GM21717 (cell line): ENCODE data around the gene FZD1.
"Not testable (repeated sequence)": the region's sequence is repeated elsewhere in the genome, so short reads cannot be mapped to it uniquely, and the experiment has no call there.

Experiments used
- ATAC-seq: cut with Tn5 transposase; IDR thresholded peaks from one replicate; pipeline ENCODE4 v1.9.1; 2021; ENCODE audit warnings: mild to moderate bottlenecking, moderate library complexity; ENCODE audit not compliant: unreplicated experiment

FZD1 gene

GRCh38 chr7:91295576-91295975 is 31.3 kb downstream of the FZD1 start:
- no peak for ATAC-seq

- no peak for ATAC-seq
These were observed 33.7 kb downstream of the FZD1 start for GRCh38 chr7:91297939-91298338.

DNA sequence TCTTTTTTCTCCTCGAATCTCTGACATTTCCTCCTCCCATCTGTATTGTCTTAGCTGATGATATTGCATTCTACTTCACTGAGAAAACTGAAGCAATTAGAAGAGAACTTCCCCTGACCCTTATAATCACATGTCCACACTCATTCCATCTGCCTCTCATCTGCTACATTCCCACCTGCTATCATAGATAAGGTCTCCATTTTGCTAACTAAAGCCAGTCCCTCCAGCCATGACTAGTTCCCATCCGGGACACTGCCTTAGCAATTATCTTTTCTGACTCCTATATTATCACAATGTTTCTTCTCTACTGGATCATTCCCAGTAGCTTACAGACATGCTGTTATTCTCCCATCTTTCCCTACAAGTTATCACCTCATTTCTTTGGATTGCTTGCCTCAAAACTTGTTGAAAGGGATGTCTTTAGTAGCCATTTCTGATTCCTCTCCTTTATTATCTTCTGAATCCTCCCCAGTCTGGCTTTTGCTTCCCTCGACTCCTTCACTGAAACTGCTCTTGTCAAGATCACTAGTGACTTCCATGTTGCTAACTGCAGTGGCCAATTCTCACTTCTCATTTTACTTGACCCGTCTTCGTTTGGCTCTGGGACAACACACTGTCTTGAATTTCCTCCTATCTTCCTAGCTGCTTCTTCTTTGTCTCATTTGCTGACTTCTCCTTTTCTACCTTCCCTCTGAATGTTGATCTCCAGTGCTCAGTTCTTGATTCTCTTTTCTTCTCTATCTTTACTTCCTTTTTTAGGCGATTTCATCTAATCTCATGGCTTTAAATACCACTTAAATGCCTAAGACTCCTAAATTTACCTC is 35.9 kb downstream of the FZD1 start:
- ATAC-seq = no peak

DNA sequence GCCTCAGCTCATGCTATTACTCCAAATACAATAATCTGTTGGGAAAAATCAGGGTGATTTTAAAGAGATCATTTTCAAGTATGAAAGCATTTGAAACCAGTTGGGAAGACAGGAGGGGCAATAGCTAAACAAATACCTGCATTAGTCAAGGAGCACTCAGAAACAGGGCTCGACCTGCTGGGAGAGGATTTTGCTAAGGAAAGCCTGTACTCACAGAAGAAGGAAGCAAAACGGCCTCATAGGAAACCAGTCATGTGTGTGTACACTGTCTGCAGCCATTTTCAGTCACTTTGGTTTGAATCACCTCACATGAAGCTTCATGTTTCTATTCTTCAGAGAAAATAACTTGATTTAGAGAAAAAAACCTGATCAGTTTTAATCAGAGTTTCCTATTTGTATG is 38.6 kb downstream of the FZD1 start:
- no peak for ATAC-seq

DNA sequence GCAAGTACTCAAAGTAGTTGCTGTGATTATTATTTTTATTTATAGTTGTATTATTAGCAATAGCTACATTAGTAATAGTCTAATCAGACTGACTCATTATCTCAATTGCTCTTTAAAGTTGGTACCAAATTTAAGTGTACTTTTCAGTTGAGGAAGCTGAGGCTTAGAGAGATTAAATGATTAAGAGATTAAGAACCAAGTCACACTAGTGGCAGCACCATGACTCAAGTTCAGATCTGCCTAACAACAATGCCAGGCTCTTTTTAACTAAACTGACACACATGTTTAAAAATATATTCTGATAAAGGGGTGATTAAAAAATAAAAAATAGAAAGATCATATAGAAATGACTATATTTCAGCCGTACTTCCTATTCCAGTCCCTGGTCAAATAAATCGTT is 42.0 kb downstream of the FZD1 start:
- no peak for ATAC-seq

DNA sequence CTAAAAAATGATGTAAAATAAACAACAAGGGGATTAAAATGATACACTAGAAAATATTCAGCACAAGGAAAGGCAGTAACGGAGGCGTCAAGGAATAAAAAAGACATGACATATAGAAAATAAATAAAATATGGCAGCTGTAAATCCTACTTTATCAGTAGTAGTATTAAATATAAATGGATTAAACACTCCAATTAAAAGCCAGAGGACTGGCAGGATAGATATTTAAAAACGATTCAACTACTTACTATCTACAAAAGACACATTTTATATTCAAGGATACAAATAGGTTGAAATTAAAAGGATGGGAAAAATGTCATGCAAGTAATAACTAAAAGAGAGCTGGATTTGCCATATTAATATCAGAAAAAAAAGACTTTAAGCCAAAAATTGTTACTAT is 43.2 kb downstream of the FZD1 start:
- ATAC-seq = no peak

DNA sequence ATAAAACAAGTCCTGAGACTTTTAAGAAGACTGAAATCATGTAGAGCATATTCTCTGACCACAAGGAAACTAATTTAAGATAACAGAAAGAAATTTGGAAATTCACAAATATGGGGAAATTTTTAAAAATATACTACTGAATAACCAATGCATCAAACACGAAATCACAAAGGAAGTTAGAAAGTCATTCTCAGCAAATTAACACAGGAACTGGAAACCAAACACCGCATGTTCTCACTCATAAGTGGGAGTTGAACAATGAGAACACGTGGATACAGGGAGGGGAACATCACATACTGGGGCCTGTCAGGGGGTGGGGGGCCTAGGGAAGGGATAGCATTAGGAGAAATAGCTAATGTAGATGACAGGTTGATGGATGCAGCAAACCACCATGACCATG is 44.0 kb downstream of the FZD1 start:
- not testable (repeated sequence) for ATAC-seq

GRCh38 chr7:91310830-91311460 is 46.7 kb downstream of the FZD1 start:
- no peak for ATAC-seq

DNA sequence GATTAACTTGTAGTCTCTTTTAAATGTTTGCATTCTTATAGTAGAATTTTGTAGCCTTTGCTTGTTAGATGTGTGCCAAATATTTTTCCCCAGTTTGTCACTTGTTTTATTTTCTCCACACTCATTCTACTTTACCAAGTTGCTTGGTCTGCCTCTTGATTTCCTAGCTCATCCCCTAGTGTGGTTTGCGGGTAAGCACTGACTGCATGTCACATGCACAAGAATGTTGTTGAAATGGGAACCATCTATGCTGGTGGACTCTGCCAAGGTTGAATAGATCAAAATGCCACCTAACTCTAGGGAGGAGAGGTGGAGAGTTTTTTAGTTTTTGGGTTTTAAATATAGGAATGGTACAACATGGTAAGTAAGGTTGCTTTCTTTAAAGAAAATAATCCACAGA is 47.6 kb downstream of the FZD1 start:
- ATAC-seq = no peak

- ATAC-seq = no peak
These were observed 48.9 kb downstream of the FZD1 start for GRCh38 chr7:91313113-91313512.

DNA sequence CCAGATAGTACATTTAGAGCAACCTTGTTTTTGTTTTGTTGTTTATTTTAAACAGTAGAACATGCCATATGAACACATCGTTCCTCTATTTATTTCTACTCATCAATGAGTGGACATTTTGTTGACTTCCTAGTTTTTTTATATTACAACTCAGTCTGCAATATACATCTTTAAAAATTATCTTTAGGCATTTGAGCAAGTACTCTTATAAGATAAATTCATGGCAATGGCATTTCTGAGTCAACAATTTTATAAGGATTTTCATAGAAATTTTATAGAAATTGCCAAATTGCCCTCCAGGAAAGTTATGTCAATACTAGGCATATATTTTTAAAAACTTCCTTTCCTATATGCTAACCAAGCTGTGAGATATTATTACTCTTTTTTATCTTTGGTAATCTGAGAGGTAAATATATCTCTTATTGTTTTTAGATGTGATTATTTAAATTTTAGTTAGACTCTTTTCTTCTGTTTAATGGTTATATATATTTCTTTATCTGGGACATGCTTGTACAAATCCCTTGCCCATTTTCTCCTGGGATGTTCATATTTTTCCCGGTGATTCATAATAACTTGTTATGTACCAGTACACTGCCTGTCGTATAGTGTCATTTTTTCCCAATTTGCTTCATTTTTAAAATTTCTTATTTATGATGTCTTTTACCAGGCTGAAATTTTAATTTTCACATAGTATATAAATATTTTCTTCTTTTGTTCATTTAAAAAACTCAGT is 50.5 kb downstream of the FZD1 start:
- no peak for ATAC-seq

GRCh38 chr7:91316426-91316825 is 52.2 kb downstream of the FZD1 start:
- no peak for ATAC-seq

DNA sequence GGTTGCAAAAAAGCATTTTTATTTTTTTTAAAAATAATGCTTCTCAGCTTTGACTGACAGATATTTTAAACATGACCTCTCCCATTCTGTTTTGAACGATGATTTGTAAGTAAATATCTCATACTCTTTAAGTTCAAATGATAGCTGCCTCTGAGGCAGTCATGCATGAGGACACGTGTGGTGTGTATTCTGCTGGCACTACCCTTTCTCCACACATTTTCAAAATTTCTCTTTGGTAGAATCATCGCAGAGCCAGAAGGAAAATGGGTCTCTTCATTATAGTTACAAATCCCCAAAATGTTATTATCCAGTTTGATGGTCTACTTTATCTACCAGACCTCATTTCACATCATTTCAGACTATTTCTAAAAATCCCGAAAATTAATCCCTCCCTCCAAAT is 55.1 kb downstream of the FZD1 start:
- no peak for ATAC-seq

DNA sequence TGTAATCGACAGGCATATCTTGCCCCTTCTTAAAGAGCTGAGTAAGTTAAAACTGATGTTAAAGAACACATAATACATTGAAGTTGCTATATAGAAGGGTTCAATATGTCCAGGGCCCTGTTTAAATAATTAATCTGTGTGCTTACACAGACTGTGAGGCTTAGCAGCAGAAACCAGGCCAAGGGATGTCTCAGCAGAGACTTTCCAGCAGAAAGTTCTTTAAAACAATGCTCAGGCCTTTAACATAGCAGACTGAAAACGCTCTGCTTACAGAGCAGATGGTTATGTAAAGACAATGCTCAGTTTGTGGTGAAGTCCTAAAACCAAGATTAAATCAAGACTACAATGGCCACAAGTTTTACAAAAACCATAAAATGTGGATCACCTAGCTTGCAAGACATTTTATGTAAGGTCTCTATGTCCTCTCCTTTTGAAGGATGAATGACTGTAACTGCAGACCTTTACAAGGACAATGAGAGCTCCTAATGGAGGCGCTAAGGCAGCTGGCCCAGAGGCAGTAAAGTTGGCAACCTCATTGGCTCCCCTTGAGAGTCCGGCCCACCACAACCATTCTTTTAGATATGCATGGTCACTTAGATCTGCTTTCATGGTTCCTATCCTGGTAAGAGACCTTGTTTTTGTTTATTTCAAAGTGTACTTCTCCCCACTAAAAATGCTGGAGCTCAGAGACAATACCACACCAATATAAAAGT is 56.3 kb downstream of the FZD1 start:
- ATAC-seq = no peak
